Left ventricle myocardium superior (tissue), 1 donor: ENCODE measurements around the gene PPP1R14C. TPM values are rescaled to one million over a fixed set of nuclear protein-coding genes. Genes with fewer than 3 reads are reported as not detected.
A peak's percentile ranks its signal among the peaks of the same experiment; 100 is the strongest.
"Not testable (repeated sequence)": the region's sequence is repeated elsewhere in the genome, so short reads cannot be mapped to it uniquely, and the experiment has no call there.

Experiments used
- ATAC-seq: fragments of 200-7000 bp; cut with Tn5 transposase; one replicate; pipeline ENCODE4 v1.9.1; 2020; ENCODE audit warnings: mild to moderate bottlenecking, moderate library complexity
- DNase-seq: peaks from one replicate; pipeline ENCODE4 v3.0.0-alpha.2; 2020
- intact Hi-C: fragments of 100-400 bp; cut with micrococcal nuclease; formaldehyde crosslinking; loops from one replicate; pipeline ENCODE4 v1.11.0; 2022
- total RNA-seq: library from RNA; stranded (reverse); fragmentation: NEBNext Ultra II Directional; extraction: Animal tissue kit (Norgen Biotek cat#: 25700); gene quantifications from one replicate; pipeline ENCODE4 v1.2.1, GENCODE V29; 2021
- donor health status: DM: no; HTN: yes; CAD: no; lungs with severe emphysema.

Gene PPP1R14C
- total RNA-seq, 1 donor from 2014 or later = 123 TPM

GRCh38 chr6:150184850-150185731, 42.2 kb downstream of the PPP1R14C start:
- intact Hi-C loops = no loop called here
- DNase-seq (no peak), ATAC-seq (no peak)

GRCh38 chr6:150185732-150186117, 42.9 kb downstream of the PPP1R14C start:
- no peak for ATAC-seq
- DNase-seq = no peak
- intact Hi-C loops = no loop called here

GRCh38 chr6:150186129-150186898, 43.5 kb downstream of the PPP1R14C start:
- intact Hi-C loops = no loop called here
- no peak for ATAC-seq

GRCh38 chr6:150187433-150187832, 44.6 kb downstream of the PPP1R14C start:
- DNase-seq, ATAC-seq, intact Hi-C loops: not testable (repeated sequence)

More at GRCh38 chr6:150186129-150186898, 43.5 kb downstream of the PPP1R14C start:
- no peak for DNase-seq

- intact Hi-C loops = no loop called here
- no peak for ATAC-seq
- no peak for DNase-seq
These were observed 46.3 kb downstream of the PPP1R14C start for GRCh38 chr6:150189122-150189521.

- ATAC-seq = no peak
- no peak for DNase-seq
- intact Hi-C loops = no loop called here
These were observed 49.0 kb downstream of the PPP1R14C start for GRCh38 chr6:150191809-150192208.

GRCh38 chr6:150194195-150194594, 51.4 kb downstream of the PPP1R14C start:
- ATAC-seq (no peak), DNase-seq (no peak)
- intact Hi-C loops = no loop called here

GRCh38 chr6:150195996-150196417, 53.2 kb downstream of the PPP1R14C start:
- intact Hi-C loops = no loop called here
- peak; percentile 49 for ATAC-seq

GRCh38 chr6:150196942-150197745, 54.3 kb downstream of the PPP1R14C start:
- intact Hi-C loops = no loop called here
- peak; percentile 34 for ATAC-seq
- no peak for DNase-seq

More at GRCh38 chr6:150195996-150196417, 53.2 kb downstream of the PPP1R14C start:
- DNase-seq = no peak

GRCh38 chr6:150198532-150198931, 55.7 kb downstream of the PPP1R14C start:
- intact Hi-C loops = no loop called here
- DNase-seq (no peak), ATAC-seq (no peak)

GRCh38 chr6:150199241-150199640, 56.4 kb downstream of the PPP1R14C start:
- intact Hi-C loops = no loop called here
- ATAC-seq (peak; percentile 53), DNase-seq (no peak)

- DNase-seq = no peak
- no peak for ATAC-seq
- intact Hi-C loops = no loop called here
These were observed 57.7 kb downstream of the PPP1R14C start for GRCh38 chr6:150200428-150201100.

- intact Hi-C loops = no loop called here
- DNase-seq = no peak
- no peak for ATAC-seq
These were observed 58.4 kb downstream of the PPP1R14C start for GRCh38 chr6:150201285-150201684.

- ATAC-seq (no peak), DNase-seq (no peak)
- intact Hi-C loops = no loop called here
These were observed 59.0 kb downstream of the PPP1R14C start for GRCh38 chr6:150201772-150202329.

- intact Hi-C loops = no loop called here
- DNase-seq (peak; percentile 36), ATAC-seq (peak; percentile 42)
These were observed 59.6 kb downstream of the PPP1R14C start for GRCh38 chr6:150202404-150202803.

- ATAC-seq (no peak), DNase-seq (no peak)
- intact Hi-C loops = no loop called here
These were observed 60.1 kb downstream of the PPP1R14C start for GRCh38 chr6:150202934-150203333.

- ATAC-seq = no peak
- intact Hi-C loops = no loop called here
- DNase-seq = no peak
These were observed 60.5 kb downstream of the PPP1R14C start for GRCh38 chr6:150203378-150203777.

- DNase-seq = no peak
- ATAC-seq = no peak
- intact Hi-C loops = no loop called here
These were observed 61.2 kb downstream of the PPP1R14C start for GRCh38 chr6:150203871-150204545.
